ENCODE measurements around the gene USP49.
"Not testable (repeated sequence)": the region's sequence is repeated elsewhere in the genome, so short reads cannot be mapped to it uniquely, and the experiment has no call there.

The USP49 gene

DNA sequence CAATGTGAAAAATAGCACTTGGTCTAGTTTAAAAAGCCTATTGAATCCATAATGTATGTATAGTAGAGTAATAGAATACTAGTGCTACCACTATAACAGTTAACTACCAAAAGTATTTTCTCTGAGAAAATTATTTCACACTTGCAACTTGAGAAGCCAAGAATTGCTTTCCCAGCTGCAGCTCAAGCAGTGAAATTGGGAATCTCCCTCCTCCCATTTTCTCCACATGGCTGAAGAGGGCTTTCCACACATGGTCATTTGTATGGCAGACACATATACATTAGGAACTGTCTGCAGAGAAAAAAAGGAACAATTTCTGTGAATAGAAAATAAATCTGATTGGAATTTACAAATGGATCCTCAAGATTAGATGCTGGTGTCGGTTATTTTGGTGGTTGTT, 73.2 kb downstream of the USP49 start:
- Histone ChIP-seq H3K9ac (ENCODE audit: low read length) (no peak overlapping the region), H3K36me3 (ENCODE audit: insufficient read depth, low read length) (no peaks in the 10 kb centered on the region), H3K27ac (ENCODE audit: low read depth, low read length) (no peak overlapping the region), H3K4me3 (ENCODE audit: low read depth in 1 of 2, low read length in 2 of 2) (no peak overlapping the region), H3K4me1 (ENCODE audit: insufficient read depth, low read length) (no peaks in the 10 kb centered on the region), H3K27me3 (ENCODE audit: control insufficient read depth in 1 of 2, insufficient read depth in 2 of 2, low read length in 2 of 2) (no peaks in the 10 kb centered on the region), H3K9me3 (ENCODE audit: low read length) (no peaks in the 10 kb centered on the region)

DNA sequence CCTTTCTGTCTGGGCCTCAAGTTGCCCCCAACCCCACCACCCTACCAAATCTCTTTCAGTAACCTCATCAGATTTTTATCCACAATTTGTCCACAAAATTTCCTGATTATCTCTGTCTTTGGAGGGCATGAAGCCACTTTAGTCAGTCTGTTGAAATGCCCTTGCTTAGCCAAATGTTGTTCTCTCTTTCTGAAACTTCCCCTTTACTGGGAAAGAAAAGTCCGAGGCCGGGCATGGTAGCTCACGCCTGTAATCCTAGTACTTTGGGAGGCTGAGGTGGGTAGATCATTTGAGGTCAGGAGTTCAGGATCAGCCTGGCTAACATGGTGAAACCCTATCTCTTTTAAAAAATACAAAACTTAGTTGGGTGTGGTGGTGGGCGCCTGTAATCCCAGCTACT, 73.9 kb downstream of the USP49 start:
- Histone ChIP-seq H3K27me3 (ENCODE audit: control insufficient read depth in 1 of 2, insufficient read depth in 2 of 2, low read length in 2 of 2) (no peaks in the 10 kb centered on the region), H3K27ac (ENCODE audit: low read depth, low read length) (no peak overlapping the region), H3K4me3 (ENCODE audit: low read depth in 1 of 2, low read length in 2 of 2) (no peak overlapping the region), H3K4me1 (ENCODE audit: insufficient read depth, low read length) (no peaks in the 10 kb centered on the region), H3K9ac (ENCODE audit: low read length) (no peak overlapping the region), H3K9me3 (ENCODE audit: low read length) (no peaks in the 10 kb centered on the region), H3K36me3 (ENCODE audit: insufficient read depth, low read length) (no peaks in the 10 kb centered on the region)

DNA sequence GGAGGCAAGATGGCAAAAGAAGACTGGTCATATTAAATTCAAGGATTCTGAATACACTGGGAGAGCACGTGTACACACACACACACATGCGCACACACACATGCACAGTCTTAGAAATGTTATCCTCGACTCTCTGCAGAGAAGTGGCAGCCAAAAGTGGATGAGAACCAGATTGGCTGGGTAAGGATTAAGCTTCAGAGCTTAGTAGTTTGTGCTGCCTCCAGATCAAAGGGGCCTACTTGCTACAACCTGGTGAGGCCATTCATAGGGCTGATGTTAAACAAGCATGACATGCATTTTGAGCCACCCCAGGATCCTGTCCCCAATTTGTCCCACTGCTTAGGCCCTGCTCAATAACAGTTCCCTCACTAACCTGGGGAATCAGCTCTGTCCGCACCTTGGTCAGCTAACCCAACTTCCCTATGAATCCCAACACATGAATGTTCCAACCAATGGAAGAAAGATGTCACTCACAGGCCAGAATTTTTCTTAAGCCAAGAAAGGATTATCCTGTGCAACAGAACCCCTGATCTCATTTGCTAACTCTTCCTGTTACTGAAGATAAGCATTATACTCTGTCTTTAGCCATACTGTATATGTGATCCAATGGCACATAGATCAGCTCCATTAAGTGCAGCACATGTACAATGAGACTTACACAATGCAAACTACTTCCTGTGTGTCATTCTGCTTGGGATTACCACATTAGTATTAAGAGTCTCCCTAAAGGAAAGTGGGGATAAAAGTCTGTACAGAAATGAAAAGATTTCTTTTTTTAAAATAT, 76.7 kb downstream of the USP49 start:
- Histone ChIP-seq H3K27me3 (ENCODE audit: control insufficient read depth in 1 of 2, insufficient read depth in 2 of 2, low read length in 2 of 2) (no peaks in the 10 kb centered on the region), H3K9ac (ENCODE audit: low read length) (no peak overlapping the region), H3K9me3 (ENCODE audit: low read length) (no peaks in the 10 kb centered on the region), H3K27ac (ENCODE audit: low read depth, low read length) (no peak overlapping the region), H3K4me3 (ENCODE audit: low read depth in 1 of 2, low read length in 2 of 2) (no peak overlapping the region), H3K4me1 (ENCODE audit: insufficient read depth, low read length) (no peaks in the 10 kb centered on the region), H3K36me3 (ENCODE audit: insufficient read depth, low read length) (no peaks in the 10 kb centered on the region)

DNA sequence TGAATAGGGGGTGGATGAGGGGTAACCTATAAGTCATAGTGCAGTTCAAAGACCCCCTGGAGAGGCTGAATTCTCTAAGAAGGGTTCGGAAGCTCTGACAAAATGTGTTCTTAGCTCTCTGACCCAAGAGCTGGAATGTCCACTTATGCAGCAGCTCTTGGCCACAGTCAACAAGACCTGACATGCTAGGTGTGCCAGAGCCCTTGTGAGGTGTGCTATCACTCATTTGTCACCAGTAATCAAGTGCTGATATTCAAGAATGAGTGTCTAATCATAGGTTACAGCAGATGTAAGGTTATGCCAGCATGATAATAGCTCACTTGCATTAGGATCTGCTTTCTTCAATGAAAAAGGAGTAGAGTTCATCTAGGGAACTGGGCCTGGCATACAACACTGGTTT, 79.6 kb downstream of the USP49 start:
- Histone ChIP-seq H3K27ac (ENCODE audit: low read depth, low read length) (no peak overlapping the region), H3K9me3 (ENCODE audit: low read length) (no peaks in the 10 kb centered on the region), H3K27me3 (ENCODE audit: control insufficient read depth in 1 of 2, insufficient read depth in 2 of 2, low read length in 2 of 2) (no peaks in the 10 kb centered on the region), H3K4me1 (ENCODE audit: insufficient read depth, low read length) (no peaks in the 10 kb centered on the region), H3K4me3 (ENCODE audit: low read depth in 1 of 2, low read length in 2 of 2) (no peak overlapping the region), H3K36me3 (ENCODE audit: insufficient read depth, low read length) (no peaks in the 10 kb centered on the region), H3K9ac (ENCODE audit: low read length) (no peak overlapping the region)

DNA sequence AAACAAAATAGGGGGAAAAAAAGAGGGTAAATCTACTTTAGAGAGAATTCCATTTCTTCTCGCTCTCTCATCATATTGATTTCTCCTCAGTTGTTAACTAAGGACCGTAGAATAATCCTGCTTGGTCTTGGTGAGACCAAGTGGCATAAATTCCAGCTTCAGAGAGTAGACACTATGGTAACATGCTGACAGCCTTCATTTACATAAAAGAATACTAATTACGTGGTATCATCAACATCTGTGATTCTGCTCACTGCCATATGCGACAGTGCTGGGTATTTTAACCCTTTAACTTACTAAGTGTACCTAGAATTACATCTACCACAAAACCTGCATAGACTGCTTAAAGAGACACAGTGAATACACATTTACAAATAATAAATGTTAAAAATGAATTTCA, 80.5 kb downstream of the USP49 start:
- H3K27me3 ChIP-seq (ENCODE audit: control insufficient read depth in 1 of 2, insufficient read depth in 2 of 2, low read length in 2 of 2): no peaks in the 10 kb centered on the region
- H3K4me3 ChIP-seq (ENCODE audit: low read depth in 1 of 2, low read length in 2 of 2): no peak overlapping the region
- H3K9ac ChIP-seq (ENCODE audit: low read length): no peak overlapping the region
- H3K4me1 ChIP-seq (ENCODE audit: insufficient read depth, low read length): no peaks in the 10 kb centered on the region
- H3K36me3 ChIP-seq (ENCODE audit: insufficient read depth, low read length): no peaks in the 10 kb centered on the region
- no peak overlapping the region for H3K27ac ChIP-seq (ENCODE audit: low read depth, low read length)
- no peaks in the 10 kb centered on the region for H3K9me3 ChIP-seq (ENCODE audit: low read length)

DNA sequence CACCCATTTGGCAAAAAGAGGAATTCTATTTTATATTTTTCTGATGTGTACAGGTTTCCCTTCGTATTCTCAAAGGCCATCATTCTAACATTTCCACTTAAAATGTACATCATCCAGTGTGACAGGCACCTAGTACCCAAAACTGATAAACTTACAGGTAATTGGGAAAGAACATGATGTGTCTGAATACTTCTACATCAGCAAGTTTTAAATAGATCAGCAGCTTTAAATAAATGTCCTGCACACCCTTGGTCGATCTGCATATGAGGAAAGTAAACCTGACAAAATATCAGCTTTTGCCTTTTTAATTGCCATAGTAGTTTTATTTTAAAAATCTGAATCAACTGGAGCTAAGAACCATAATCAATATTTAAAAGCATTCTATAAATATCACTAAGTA, 81.2 kb downstream of the USP49 start:
- no peaks in the 10 kb centered on the region for H3K27me3 ChIP-seq (ENCODE audit: control insufficient read depth in 1 of 2, insufficient read depth in 2 of 2, low read length in 2 of 2)
- H3K4me1 ChIP-seq (ENCODE audit: insufficient read depth, low read length): no peaks in the 10 kb centered on the region
- H3K36me3 ChIP-seq (ENCODE audit: insufficient read depth, low read length): no peaks in the 10 kb centered on the region
- no peaks in the 10 kb centered on the region for H3K9me3 ChIP-seq (ENCODE audit: low read length)
- H3K27ac ChIP-seq (ENCODE audit: low read depth, low read length): no peak overlapping the region
- no peak overlapping the region for H3K4me3 ChIP-seq (ENCODE audit: low read depth in 1 of 2, low read length in 2 of 2)
- H3K9ac ChIP-seq (ENCODE audit: low read length): no peak overlapping the region

DNA sequence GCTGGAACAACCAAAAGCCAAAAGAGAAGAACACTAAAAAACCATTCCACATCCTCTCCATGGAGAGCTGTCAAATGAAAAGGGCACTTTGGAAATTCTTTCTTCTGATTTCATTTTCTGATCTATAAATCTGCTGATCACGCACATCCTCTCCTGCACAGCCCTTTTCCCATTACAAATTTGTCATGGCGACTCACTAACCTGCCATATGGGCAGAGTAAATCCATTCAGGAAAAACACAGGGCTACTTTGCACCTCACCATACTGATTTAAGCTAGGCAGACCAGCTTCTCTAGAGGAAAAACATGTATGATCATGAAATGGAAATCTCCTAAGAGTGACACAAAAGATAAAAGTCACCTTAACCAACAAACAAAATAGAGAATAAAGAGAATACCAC, 81.7 kb downstream of the USP49 start:
- Histone ChIP-seq H3K4me1 (ENCODE audit: insufficient read depth, low read length) (no peaks in the 10 kb centered on the region), H3K9me3 (ENCODE audit: low read length) (no peaks in the 10 kb centered on the region), H3K9ac (ENCODE audit: low read length) (no peak overlapping the region), H3K27me3 (ENCODE audit: control insufficient read depth in 1 of 2, insufficient read depth in 2 of 2, low read length in 2 of 2) (no peaks in the 10 kb centered on the region), H3K4me3 (ENCODE audit: low read depth in 1 of 2, low read length in 2 of 2) (no peak overlapping the region), H3K27ac (ENCODE audit: low read depth, low read length) (no peak overlapping the region), H3K36me3 (ENCODE audit: insufficient read depth, low read length) (no peaks in the 10 kb centered on the region)

DNA sequence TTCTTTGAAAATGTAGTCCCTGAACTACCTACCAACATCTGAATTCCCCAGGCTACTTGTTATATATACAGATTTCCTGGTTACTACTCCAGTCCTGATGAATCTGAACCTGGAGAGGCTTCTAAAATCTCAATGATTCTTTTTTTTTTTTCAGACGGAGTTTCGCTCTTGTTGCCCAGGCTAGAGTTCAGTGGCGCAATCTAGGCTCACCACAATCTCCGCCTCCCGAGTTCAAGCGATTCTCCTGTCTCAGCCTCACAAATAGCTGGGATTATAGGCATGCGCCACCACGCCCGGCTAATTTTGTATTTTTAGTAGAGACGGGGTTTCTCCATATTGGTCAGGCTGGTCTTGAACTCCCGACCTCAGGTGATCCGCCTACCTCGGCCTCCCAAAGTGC, 83.2 kb downstream of the USP49 start:
- not testable (repeated sequence) for H3K27me3 ChIP-seq (ENCODE audit: control insufficient read depth in 1 of 2, insufficient read depth in 2 of 2, low read length in 2 of 2); H3K36me3 ChIP-seq (ENCODE audit: insufficient read depth, low read length); H3K9ac ChIP-seq (ENCODE audit: low read length); H3K4me3 ChIP-seq (ENCODE audit: low read depth in 1 of 2, low read length in 2 of 2); H3K9me3 ChIP-seq (ENCODE audit: low read length); H3K4me1 ChIP-seq (ENCODE audit: insufficient read depth, low read length); H3K27ac ChIP-seq (ENCODE audit: low read depth, low read length)

DNA sequence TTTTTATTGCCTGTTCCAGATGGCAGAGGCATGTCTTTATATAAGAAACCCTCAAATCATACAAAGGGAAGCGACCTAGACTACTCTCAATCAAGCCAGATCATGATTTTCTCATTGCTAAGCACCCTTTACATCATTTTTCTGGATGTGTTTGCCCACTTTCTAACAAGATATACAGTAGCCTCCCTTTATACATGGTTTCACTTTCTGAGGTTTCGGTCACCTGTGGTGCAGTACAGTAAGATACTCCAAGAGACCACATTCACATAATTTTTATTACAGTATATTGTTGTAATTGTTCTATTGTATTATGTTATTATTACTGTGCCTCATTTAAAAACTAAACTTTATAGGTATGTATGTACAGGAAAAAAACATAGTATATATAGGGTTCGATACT, 84.1 kb downstream of the USP49 start:
- no peaks in the 10 kb centered on the region for H3K36me3 ChIP-seq (ENCODE audit: insufficient read depth, low read length)
- no peak overlapping the region for H3K4me3 ChIP-seq (ENCODE audit: low read depth in 1 of 2, low read length in 2 of 2)
- no peak overlapping the region for H3K9ac ChIP-seq (ENCODE audit: low read length)
- no peaks in the 10 kb centered on the region for H3K9me3 ChIP-seq (ENCODE audit: low read length)
- no peak overlapping the region for H3K27ac ChIP-seq (ENCODE audit: low read depth, low read length)
- no peaks in the 10 kb centered on the region for H3K27me3 ChIP-seq (ENCODE audit: control insufficient read depth in 1 of 2, insufficient read depth in 2 of 2, low read length in 2 of 2)
- H3K4me1 ChIP-seq (ENCODE audit: insufficient read depth, low read length): no peaks in the 10 kb centered on the region

DNA sequence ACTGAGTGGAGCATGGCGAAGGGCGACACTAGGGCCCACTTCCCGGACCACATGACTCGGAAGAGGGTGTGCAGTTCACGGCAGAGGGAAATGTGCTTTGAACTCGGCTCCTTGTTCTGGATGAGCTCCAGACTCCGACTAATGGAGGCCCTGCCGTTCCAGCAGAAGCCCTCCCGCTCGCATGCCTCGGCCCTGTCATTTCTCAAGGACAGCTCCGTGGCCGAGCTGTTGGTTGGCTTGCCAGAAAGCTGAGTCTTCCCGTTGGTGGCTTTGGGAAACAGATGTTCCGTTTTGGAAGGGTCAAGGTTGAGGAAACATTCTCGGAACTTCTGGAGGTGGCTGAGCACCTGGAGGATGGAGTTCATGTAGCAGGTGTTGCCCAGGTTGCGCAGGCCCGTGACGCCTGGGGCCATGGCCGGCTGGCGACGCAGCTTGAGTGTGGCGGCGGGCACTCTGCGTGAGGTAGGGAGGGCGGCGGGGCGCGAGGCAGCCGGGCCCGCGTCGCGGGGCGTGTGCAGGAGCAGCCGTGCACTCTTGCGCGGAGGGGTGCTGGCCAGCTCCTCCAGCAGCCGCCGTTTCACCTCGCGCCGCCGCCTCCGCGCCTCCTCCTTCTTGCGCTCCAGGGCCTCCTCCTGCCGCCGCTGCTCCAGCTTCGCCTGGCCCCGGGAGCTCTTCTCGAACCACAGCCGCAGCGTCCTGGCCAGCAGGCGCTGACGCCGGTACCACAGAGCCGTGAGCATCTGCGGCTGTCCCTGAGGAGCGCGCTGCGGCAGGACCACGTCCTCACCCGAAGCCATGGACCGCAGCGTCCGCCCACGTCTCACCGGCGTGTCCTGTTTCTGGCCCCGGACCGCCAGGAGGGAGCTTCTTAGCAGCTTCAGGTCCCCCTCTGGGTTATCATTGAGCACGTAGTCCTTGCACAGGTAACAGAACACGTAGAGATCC, 89.1 kb downstream of the USP49 start:
- Histone ChIP-seq H3K36me3 (ENCODE audit: insufficient read depth, low read length) (peaks cover 7% of the 10 kb centered on the region), H3K27ac (ENCODE audit: low read depth, low read length) (no peak overlapping the region), H3K9ac (ENCODE audit: low read length) (no peak overlapping the region), H3K4me3 (ENCODE audit: low read depth in 1 of 2, low read length in 2 of 2) (no peak overlapping the region), H3K4me1 (ENCODE audit: insufficient read depth, low read length) (no peaks in the 10 kb centered on the region), H3K27me3 (ENCODE audit: control insufficient read depth in 1 of 2, insufficient read depth in 2 of 2, low read length in 2 of 2) (no peaks in the 10 kb centered on the region), H3K9me3 (ENCODE audit: low read length) (no peaks in the 10 kb centered on the region)

DNA sequence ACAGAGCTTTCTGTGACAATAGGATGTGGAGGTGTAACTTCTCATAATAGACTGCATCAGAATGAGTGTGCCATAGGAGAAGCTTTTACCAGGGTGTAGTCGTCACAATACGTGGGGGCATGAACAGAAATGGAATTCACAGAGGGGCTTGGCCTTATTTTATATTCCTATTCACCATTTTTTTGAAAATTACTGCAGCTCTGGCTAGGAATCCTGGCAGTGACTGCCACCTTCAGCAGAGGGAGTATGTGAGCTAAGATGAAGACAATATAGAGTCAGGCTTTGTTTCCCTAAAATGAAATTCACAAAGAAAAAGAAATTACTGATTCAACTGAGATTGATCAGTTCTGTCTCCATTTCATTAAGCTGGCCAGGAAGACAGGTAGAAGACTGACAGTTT, 93.8 kb downstream of the USP49 start:
- no peak overlapping the region for H3K4me3 ChIP-seq (ENCODE audit: low read depth in 1 of 2, low read length in 2 of 2)
- H3K9me3 ChIP-seq (ENCODE audit: low read length): no peaks in the 10 kb centered on the region
- H3K27ac ChIP-seq (ENCODE audit: low read depth, low read length): no peak overlapping the region
- H3K27me3 ChIP-seq (ENCODE audit: control insufficient read depth in 1 of 2, insufficient read depth in 2 of 2, low read length in 2 of 2): no peaks in the 10 kb centered on the region
- H3K9ac ChIP-seq (ENCODE audit: low read length): no peak overlapping the region
- peaks cover 19% of the 10 kb centered on the region for H3K36me3 ChIP-seq (ENCODE audit: insufficient read depth, low read length)
- no peaks in the 10 kb centered on the region for H3K4me1 ChIP-seq (ENCODE audit: insufficient read depth, low read length)

All from muscle layer of colon (tissue), 2 donors.